Stimulated activated CD4-positive, alpha-beta T cell treated with anti-CD3 and anti-CD28 coated beads, Interleukin-1b, Interleukin-23, amount 100 ng/mL, for 1 hour (primary cell): ENCODE measurements around the gene SLC25A18.
"Not testable (repeated sequence)": the region's sequence is repeated elsewhere in the genome, so short reads cannot be mapped to it uniquely, and the experiment has no call there.

ENCODE experiments used
- DNase-seq, 2 donors: peaks; one replicate each; pipeline ENCODE4 v3.0.0-alpha.2; 2020; ENCODE audit warnings: low read depth in 2 of 2

The SLC25A18 gene, protein sequence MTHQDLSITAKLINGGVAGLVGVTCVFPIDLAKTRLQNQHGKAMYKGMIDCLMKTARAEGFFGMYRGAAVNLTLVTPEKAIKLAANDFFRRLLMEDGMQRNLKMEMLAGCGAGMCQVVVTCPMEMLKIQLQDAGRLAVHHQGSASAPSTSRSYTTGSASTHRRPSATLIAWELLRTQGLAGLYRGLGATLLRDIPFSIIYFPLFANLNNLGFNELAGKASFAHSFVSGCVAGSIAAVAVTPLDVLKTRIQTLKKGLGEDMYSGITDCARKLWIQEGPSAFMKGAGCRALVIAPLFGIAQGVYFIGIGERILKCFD

GRCh38 chr22:17562906-17563870 lies at the start of gene SLC25A18:
Gene SLC25A18, plus strand, starts transcription at chr22:17563498. Its CDS starts 16,447 bp downstream, at chr22:17579945.
- no peak for DNase-seq

DNA sequence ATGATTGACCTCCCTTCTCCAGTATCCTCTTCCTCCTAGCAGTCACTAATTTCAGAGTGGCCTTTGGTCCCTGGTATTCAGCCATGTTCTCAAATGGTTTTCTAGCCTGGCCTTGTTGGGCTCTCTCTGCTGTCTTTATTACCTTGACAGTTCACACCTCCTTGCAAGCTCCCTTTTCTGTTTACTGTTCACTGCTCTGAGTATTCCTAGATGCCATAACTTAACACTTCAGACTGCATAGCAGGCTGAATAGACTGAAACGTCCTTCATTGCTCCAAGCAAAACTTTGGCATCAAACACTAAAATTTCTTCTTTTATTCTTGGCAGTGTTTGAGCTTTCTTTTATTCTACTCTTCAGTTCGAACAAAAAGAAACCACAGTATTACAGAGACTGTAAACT lies 49.7 kb upstream of the SLC25A18 start:
- DNase-seq: no peak

DNA sequence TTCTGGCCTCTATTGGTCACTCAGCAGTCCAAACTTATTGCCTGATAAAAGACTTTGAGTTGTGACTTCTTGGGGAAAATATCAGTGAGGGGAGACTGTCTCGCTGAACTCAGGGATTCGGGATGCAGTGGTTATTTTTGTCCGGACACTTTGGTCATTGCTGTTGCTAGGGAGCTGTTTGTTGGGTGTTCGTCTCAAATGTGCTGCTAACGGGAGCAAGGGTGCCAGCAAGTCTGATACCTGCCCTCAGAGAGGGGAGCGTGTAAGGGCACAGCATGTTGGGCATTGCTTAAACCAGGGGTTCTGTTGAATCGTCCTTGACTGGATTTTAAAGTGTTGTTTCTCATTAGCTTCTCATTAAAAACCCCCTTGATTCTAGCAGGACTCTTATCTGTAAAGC lies 49.2 kb upstream of the SLC25A18 start:
- no peak for DNase-seq

DNA sequence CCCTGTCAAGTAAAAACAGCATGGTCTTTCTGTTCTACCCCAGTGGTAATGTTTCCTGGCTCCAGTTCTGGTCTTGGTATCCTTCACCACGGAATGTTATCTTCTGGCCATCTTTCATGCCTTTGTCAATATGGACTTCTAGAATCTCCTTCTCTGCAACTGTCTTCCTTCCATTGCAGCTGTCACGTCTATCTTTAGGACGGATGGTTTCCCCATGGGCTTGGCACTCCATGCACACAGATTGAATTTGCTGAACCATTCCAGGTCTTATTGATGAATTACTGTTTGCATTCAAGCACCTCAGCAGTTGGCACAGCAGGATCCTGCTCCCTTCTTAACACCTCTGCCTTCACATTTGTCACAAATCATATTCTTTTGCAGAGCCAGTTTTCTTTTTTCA lies 44.9 kb upstream of the SLC25A18 start:
- no peak for DNase-seq

DNA sequence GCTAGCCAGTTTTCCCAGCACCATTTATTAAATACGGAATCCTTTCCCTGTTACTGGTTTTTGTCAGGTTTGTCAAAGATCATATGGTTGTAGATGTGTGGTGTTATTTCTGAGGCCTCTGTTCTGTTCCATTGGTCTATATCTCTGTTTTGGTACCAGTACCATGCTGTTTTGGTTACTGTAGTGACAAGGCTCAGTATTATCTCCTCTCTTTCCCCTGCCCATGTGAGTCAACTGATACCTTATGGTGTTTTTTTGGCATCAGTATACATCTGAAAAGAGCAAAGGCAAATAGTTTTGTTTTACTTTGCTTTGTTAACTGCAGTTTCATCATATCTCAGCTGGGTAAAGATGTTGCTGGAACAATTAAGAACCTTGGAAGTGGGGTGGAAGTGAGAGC lies 41.3 kb upstream of the SLC25A18 start:
- not testable (repeated sequence) for DNase-seq

DNA sequence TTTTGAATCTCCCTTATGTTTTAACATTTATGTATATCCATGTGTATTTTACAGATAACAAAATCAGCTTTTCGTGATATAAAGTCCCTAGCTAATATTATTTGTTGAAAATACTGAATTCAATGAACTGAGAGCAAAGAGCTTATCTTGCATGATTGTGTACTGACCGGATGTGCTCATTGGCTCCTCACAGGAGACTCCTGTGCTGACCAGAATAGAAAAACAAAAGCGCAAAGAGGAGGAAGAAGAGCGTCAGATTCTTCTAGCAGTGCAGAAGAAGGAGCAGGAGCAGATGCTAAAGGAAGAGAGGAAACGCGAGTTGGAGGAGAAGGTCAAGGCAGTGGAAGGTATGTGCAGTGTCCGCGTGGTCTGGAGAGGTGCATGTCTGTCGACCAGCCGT lies 39.4 kb upstream of the SLC25A18 start:
- no peak for DNase-seq

DNA sequence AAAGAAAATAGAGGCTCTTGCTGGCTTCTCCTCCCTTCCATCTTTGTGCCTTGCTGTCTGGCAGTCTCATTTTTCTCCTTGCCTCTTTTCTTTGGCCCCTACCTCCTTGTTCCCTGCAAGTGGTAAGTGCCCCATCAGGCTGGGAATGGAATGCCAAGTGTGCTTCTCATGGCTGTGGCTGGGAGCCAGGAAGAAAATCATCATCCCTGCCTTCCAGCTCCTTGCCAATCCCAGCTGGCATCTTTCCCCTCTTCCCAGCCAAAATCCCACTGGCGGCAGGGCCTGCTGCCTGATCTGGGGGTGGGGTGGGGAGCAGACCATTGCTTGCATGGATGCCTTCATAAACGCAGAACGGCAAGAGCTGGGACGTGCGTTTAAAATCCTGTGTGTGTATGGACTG lies 27.0 kb upstream of the SLC25A18 start:
- no peak for DNase-seq

DNA sequence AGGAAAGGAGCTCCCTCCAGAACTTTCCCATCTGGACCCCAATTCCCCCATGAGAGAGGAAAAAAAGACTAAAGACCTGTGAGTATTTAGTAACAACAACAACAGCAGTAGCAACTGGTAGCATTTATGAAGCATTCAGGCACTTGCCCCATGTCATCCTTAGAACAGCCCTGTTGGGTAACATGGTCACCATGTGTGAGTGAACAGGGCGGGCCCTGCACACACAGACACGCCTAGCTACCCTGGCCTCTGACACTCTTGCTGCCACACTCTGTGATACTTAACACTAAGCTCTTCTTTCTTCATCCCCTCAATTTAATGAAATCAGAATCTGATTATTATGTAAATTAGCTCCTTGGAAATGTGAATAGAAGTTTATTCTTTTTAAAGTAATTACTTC lies 26.1 kb upstream of the SLC25A18 start:
- no peak for DNase-seq

DNA sequence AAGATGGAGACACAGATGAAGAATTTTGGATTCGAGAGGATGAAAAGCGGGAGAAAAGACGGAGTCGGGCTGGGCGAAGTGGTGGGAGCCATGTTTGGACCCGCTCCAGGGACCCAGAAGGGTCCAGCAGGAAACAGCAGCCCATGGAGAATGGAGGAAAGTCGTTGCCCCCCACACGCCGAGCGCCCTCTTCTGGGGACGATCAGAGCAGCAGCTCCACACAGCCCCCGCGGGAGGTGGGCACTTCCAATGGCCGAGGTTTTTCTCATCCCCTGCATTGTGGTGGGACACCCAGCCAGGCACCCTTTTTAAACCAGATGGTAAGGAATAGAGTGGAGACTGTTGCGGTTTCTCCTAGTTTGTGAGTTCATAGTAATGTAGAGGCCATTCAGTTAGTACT lies 22.8 kb upstream of the SLC25A18 start:
- DNase-seq: no peak

DNA sequence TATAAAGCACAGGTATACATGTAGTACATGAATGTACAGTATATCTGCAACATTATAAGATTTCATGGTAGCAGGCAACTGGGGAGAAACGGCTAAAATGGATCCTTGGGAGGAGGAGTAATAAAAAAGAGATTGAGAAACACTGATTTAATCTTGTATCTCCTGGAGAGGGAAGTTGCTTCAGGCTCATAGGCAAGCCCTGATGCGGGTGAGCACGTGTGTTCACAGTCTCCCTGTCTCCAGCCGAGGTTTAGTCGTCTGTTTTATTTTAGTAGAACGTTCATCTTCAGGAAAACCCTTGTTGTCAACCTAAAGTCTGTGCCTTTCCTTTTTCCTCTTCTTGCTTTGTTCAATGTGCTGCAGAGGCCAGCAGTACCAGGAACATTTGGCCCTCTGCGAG lies 21.8 kb upstream of the SLC25A18 start:
- DNase-seq: no peak

DNA sequence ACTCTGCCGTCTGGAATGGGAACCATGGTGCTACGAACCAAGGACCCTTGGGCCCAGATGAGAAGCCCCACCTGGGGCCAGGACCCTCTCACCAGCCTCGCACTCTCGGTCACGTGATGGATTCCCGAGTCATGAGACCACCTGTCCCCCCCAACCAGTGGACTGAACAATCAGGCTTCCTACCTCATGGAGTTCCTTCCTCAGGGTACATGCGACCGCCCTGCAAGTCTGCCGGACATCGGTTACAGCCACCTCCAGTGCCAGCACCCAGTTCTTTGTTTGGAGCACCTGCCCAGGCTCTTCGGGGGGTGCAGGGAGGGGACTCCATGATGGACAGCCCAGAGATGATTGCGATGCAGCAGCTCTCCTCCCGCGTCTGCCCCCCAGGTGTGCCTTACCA lies 20.8 kb upstream of the SLC25A18 start:
- DNase-seq: no peak

DNA sequence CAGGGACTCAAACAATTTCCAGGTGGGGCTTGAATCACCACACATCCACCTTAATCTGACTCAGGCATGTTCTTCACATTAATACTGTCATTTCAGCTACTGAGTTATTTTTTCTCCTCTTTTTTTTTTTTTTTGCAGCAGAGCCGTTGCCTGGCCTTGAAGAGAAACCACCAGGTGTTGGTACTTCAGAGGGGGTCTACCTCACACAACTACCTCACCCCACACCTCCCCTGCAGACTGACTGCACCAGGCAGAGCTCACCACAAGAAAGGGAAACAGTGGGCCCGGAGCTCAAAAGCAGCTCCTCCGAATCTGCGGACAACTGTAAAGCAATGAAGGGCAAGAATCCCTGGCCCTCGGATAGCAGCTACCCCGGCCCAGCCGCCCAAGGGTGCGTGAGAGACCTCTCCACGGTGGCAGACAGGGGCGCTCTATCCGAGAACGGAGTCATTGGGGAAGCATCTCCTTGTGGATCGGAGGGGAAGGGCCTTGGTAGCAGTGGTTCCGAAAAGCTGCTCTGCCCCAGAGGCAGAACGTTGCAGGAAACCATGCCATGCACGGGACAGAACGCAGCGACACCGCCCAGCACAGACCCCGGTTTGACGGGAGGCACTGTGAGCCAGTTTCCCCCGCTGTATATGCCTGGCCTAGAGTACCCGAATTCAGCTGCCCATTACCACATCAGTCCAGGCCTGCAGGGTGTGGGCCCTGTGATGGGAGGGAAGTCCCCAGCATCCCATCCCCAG lies 15.1 kb upstream of the SLC25A18 start:
- DNase-seq: no peak

DNA sequence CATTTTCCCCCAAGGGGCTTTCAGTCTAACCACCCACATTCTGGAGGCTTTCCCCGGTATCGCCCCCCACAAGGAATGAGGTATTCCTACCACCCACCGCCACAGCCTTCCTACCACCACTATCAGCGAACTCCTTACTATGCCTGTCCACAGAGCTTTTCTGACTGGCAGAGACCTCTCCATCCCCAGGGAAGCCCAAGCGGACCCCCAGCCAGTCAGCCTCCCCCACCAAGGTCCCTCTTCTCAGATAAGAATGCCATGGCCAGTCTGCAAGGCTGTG lies 14.6 kb upstream of the SLC25A18 start:
- DNase-seq: no peak

DNA sequence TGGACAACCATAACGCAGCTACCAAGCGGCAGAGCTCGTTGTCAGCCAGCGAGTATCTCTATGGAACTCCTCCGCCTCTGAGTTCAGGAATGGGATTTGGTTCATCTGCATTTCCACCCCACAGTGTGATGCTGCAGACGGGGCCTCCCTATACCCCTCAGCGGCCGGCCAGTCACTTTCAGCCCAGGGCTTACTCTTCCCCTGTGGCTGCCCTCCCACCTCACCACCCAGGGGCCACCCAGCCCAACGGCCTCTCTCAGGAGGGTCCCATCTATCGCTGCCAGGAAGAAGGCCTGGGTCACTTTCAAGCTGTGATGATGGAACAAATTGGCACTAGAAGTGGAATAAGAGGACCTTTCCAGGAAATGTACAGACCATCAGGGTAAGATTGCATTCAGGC lies 14.1 kb upstream of the SLC25A18 start:
- no peak for DNase-seq

DNA sequence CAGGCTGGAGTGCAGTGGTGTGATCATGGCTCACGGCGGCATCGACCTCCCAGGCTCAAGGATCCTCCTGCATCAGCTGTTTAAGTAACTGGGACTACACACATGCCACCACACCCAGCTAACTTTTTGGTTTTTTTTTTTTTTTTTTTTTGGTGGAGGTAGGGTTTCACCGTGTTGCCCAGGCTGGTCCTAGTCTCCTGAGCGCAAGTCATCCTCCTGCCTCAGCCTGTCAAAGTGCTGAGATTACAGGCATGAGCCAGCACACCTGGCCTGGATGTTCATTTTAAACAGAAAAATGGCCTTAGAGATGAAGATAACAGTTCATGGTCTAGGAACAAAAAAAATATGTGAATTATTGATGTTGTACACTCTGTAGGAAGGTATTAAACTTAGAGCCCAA lies 13.6 kb upstream of the SLC25A18 start:
- no peak for DNase-seq

DNA sequence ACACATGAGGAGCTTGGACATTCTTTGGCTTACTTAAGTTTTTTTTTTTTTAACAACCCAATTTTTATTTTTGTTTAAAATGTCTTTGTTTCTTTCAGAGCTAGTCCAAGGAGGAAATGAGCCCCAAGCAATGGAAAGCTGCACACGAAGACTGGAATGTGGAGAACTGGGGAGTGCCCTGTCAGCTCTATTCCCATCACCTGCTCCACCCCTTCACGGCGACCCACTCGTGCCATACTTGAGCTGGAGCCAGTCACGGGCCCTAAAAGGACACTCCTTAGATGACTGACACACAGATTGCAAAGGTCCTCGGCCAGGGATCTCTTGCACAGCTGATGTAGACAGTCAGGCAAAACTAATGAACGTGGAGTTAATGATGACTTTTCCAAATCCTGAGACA lies 10.6 kb upstream of the SLC25A18 start:
- DNase-seq: no peak

GRCh38 chr22:17554814-17555213 lies 8.5 kb upstream of the SLC25A18 start:
- DNase-seq: no peak

DNA sequence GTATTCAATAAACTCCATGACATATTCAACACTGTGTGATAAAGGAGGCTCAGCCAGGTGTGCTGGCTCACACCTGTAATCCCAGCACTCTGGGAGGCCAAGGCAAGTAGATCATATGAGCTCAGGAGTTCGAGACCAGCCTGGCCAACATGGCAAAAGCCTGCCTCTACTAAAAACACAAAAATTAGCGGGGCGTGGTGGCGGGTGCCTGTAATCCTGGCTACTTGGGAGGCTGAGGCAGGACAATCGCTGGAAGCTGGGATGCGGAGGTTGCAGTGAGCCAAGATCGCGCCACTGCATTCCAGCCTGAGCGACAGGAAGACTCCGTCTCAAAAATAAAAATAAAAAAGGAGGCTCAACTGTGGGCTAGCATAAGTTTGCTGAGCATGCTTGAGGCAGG lies 4.1 kb upstream of the SLC25A18 start:
- DNase-seq: no peak

GRCh38 chr22:17563936-17564391 lies 666 bp downstream of the SLC25A18 start:
- DNase-seq: no peak

DNA sequence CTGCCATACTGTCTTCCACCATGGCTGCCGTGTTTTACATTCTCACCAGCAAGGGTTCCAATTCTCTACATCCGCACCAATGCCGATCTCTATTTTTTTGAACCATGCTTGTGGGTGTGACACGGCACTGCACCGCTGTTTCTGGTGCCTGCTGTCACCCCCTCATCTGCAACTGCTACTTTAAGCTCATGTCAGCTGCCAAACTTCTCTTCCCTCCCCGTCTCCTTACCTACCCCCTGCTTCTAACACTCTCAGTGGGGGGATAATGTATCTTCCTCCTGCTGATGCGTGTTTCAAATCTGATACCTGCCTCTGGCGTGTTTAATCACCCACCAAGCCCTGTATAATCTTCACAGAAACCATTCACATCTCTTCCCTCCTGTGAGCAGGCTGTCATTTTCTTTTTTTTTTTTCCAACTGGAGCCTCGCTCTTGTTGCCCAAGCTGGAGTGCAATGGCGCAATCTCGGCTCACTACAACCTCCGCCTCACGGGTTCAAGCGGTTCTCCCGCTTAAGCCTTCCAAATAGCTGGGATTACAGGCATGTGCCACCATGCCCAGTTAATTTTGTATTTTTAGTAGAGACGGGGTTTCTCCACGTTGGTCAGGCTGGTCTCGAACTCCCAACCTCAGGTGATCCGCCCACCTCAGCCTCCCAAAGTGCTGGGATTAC lies 2.9 kb downstream of the SLC25A18 start:
- not testable (repeated sequence) for DNase-seq

- no peak for DNase-seq
Measured at GRCh38 chr22:17566776-17567175, 3.5 kb downstream of the SLC25A18 start.

GRCh38 chr22:17569971-17570511 lies 6.7 kb downstream of the SLC25A18 start:
- DNase-seq: no peak
